SK-N-SH (cell line): ENCODE results near the gene BABAM2. TPM values are rescaled to one million over a fixed set of nuclear protein-coding genes. Genes with fewer than 3 reads are reported as not detected.
A peak's percentile ranks its signal among the peaks of the same experiment; 100 is the strongest.

Source experiments
- CTCF ChIA-PET: fragments of 300-600, 350-600 bp; formaldehyde crosslinking; extraction: SDS; loops from one replicate; lab custom pipeline; 2021; lab: Yijun Ruan, JAX
- POLR2A ChIA-PET: fragments of 350-600 bp; sonication (Branson Sonifier 250); formaldehyde crosslinking; extraction: SDS; loops from one replicate; lab custom pipeline; 2020; ENCODE audit warnings: antibody characterized with exemption, inconsistent platforms; lab: Yijun Ruan, JAX
- DNase-seq: peaks from one replicate; pipeline ENCODE4 v3.0.0; 2012
- H2AFZ ChIP-seq: fragments of 200-600 bp; sonication (generic); 2 replicates; pipeline ENCODE4 v1.8.1; 2016; ENCODE audit warnings: antibody characterized with exemption, mild to moderate bottlenecking, low read depth
- H3F3A ChIP-seq: fragments of 200-600 bp; sonication (generic); replicated peaks from 2 replicates; pipeline ENCODE3; 2016; ENCODE audit warnings: antibody characterized with exemption, mild to moderate bottlenecking; ENCODE audit not compliant: insufficient read depth
- H3K27ac ChIP-seq, 2 experiments: fragments of 200-500 bp in 1 of 2; fragments of 200-600 bp in 1 of 2; sonication (Bioruptor generic) in 1 of 2; sonication (generic), shearing (Covaris generic) in 1 of 2; 2 replicates each; pipeline versions ENCODE4 v1.5.1 to v1.6.1; 2014 to 2016; ENCODE audit warnings: low read depth in 2 of 2, inconsistent platforms in 1 of 2, low read length in 1 of 2, mild to moderate bottlenecking in 1 of 2, mixed read lengths in 1 of 2
- H3K27me3 ChIP-seq: fragments of 200-600 bp; sonication (generic), shearing (Covaris generic); 2 replicates; pipeline ENCODE4 v1.6.1; 2016; ENCODE audit warnings: mixed run types; ENCODE audit not compliant: insufficient read depth
- H3K36me3 ChIP-seq, 2 experiments: fragments of 200-500 bp in 1 of 2; fragments of 200-600 bp in 1 of 2; sonication (Bioruptor generic) in 1 of 2; sonication (generic) in 1 of 2; replicated peaks in 1 of 2; 2 replicates each; pipeline versions ENCODE3 to v1.5.1; 2014 to 2016; ENCODE audit warnings: low read length in 1 of 2, mild to moderate bottlenecking in 1 of 2; ENCODE audit not compliant: insufficient read depth in 2 of 2, control insufficient read depth in 1 of 2
- H3K4me1 ChIP-seq, 2 experiments: fragments of 200-500 bp in 1 of 2; fragments of 200-600 bp in 1 of 2; sonication (Bioruptor generic) in 1 of 2; sonication (generic), shearing (Covaris generic) in 1 of 2; 2 replicates each; pipeline versions ENCODE4 v1.5.1 to v1.6.1; 2014 to 2016; ENCODE audit warnings: low read depth in 1 of 2, low read length in 1 of 2, mixed run types in 1 of 2; ENCODE audit not compliant: insufficient read depth in 2 of 2, control insufficient read depth in 1 of 2
- H3K4me2 ChIP-seq: fragments of 200-600 bp; sonication (generic), shearing (Covaris generic); 2 replicates; pipeline ENCODE4 v1.6.1; 2017; ENCODE audit warnings: mixed run types
- H3K4me3 ChIP-seq, 2 experiments: fragments of 200-500 bp in 1 of 2; fragments of 200-600 bp in 1 of 2; sonication (Bioruptor generic) in 1 of 2; sonication (generic), shearing (Covaris generic) in 1 of 2; 2 replicates each; pipeline versions ENCODE4 v1.5.1 to v1.8.1; 2014 to 2016; ENCODE audit warnings: low read depth in 2 of 2, inconsistent platforms in 1 of 2, low read length in 1 of 2, mild to moderate bottlenecking in 1 of 2, mixed read lengths in 1 of 2, moderate library complexity in 1 of 2
- H3K79me2 ChIP-seq: fragments of 200-600 bp; sonication (generic); 2 replicates; pipeline ENCODE4 v1.8.1; 2017; ENCODE audit warnings: mild to moderate bottlenecking; ENCODE audit not compliant: insufficient read depth
- H3K9ac ChIP-seq: fragments of 200-600 bp; sonication (generic); 2 replicates; pipeline ENCODE4 v1.6.1; 2017; ENCODE audit warnings: mixed run types
- H3K9me2 ChIP-seq: fragments of 200-600 bp; sonication (generic); 2 replicates; pipeline ENCODE4 v1.6.1; 2017; ENCODE audit warnings: mixed run types
- H3K9me3 ChIP-seq: fragments of 200-600 bp; sonication (generic); 2 replicates; pipeline ENCODE4 v1.6.1; 2017; ENCODE audit warnings: mixed run types, mild to moderate bottlenecking, moderate library complexity
- H4K20me1 ChIP-seq: fragments of 200-600 bp; sonication (generic); 2 replicates; pipeline ENCODE4 v1.6.1; 2017; ENCODE audit warnings: mild to moderate bottlenecking, mixed run types; ENCODE audit not compliant: insufficient read depth
- CHD2 ChIP-seq: fragments of 150-350 bp; IDR thresholded peaks from 2 replicates; pipeline ENCODE4 v1.6.1; 2018; ENCODE audit warnings: low read length; ENCODE audit not compliant: partially characterized antibody
- EP300 ChIP-seq, 2 experiments: IDR thresholded peaks; 2 replicates each; pipeline versions ENCODE4 v1.4.0 to v1.6.1; 2012; ENCODE audit warnings: borderline replicate concordance in 1 of 2, low read depth in 1 of 2, low read length in 1 of 2
- EZH2phosphoT487 ChIP-seq: fragments of 200-600 bp; sonication (generic); IDR thresholded peaks from 2 replicates; pipeline ENCODE4 v1.6.1; 2017; ENCODE audit warnings: low read depth, mixed run types, mild to moderate bottlenecking, antibody characterized with exemption, moderate library complexity, borderline replicate concordance
- FOXJ3 ChIP-seq: sonication (generic); formaldehyde crosslinking; IDR thresholded peaks from 2 replicates; pipeline ENCODE4 v1.5.1; 2020; ENCODE audit warnings: mild to moderate bottlenecking, missing genetic modification reagents
- FOXM1 ChIP-seq: IDR thresholded peaks from 2 replicates; pipeline ENCODE4 v1.4.0; 2012; ENCODE audit warnings: low read depth, mild to moderate bottlenecking
- GABPA ChIP-seq: IDR thresholded peaks from 2 replicates; pipeline ENCODE4 v1.4.0; 2012; ENCODE audit warnings: low read depth, mild to moderate bottlenecking
- GATA2 ChIP-seq: sonication (generic); formaldehyde crosslinking; IDR thresholded peaks from 2 replicates; pipeline ENCODE4 v1.5.0; 2020; ENCODE audit warnings: mild to moderate bottlenecking, missing genetic modification reagents
- MEF2A ChIP-seq: IDR thresholded peaks from 2 replicates; pipeline ENCODE4 v1.4.0; 2012; ENCODE audit warnings: low read depth, borderline replicate concordance
- MXI1 ChIP-seq: IDR thresholded peaks from 2 replicates; pipeline ENCODE4 v1.6.1; 2012; ENCODE audit warnings: mild to moderate bottlenecking, low read depth, low read length, improper control_type of control experiment
- NFIC ChIP-seq: IDR thresholded peaks from 2 replicates; pipeline ENCODE4 v1.4.0; 2012; ENCODE audit warnings: borderline replicate concordance
- NRF1 ChIP-seq: IDR thresholded peaks from 2 replicates; pipeline ENCODE4 v1.6.1; 2012; ENCODE audit warnings: low read depth, mild to moderate bottlenecking, low read length
- POLR2AphosphoS5 ChIP-seq: IDR thresholded peaks from 2 replicates; pipeline ENCODE4 v1.6.1; 2012; ENCODE audit warnings: low read depth, low read length
- RCOR1 ChIP-seq: fragments of 150-350 bp; IDR thresholded peaks from 2 replicates; pipeline ENCODE4 v1.6.1; 2017; ENCODE audit warnings: antibody characterized with exemption, low read length
- RFX5 ChIP-seq: IDR thresholded peaks from 2 replicates; pipeline ENCODE4 v1.6.1; 2012; ENCODE audit warnings: mild to moderate bottlenecking, improper control_type of control experiment, low read length
- RXRA ChIP-seq: IDR thresholded peaks from 2 replicates; pipeline ENCODE4 v1.4.0; 2012; ENCODE audit warnings: low read depth, mild to moderate bottlenecking, borderline replicate concordance
- SIN3A ChIP-seq: IDR thresholded peaks from 2 replicates; pipeline ENCODE4 v1.6.1; 2012; ENCODE audit warnings: low read depth, mild to moderate bottlenecking, low read length, moderate library complexity, borderline replicate concordance
- TAF1 ChIP-seq: IDR thresholded peaks from 2 replicates; pipeline ENCODE4 v1.6.1; 2012; ENCODE audit warnings: low read depth, mild to moderate bottlenecking, low read length, moderate library complexity, borderline replicate concordance
- TCF12 ChIP-seq: IDR thresholded peaks from 2 replicates; pipeline ENCODE4 v1.4.0; 2012
- TEAD4 ChIP-seq: IDR thresholded peaks from 2 replicates; pipeline ENCODE4 v1.4.0; 2012; ENCODE audit warnings: mild to moderate bottlenecking, borderline replicate concordance; ENCODE audit not compliant: insufficient read depth
- YY1 ChIP-seq: IDR thresholded peaks from 2 replicates; pipeline ENCODE4 v1.4.0; 2012; ENCODE audit warnings: low read depth, mild to moderate bottlenecking
- polyA plus RNA-seq, 3 experiments: library from polyadenylated mRNA; depleted of rRNA; stranded (reverse); fragments of >200 nt; gene quantifications; 2 replicates each; pipeline ENCODE4 v1.2.3, GENCODE V29; 2012
- TF ChIP-seq, protein P1 (sequence below): IDR thresholded peaks from 2 replicates; pipeline ENCODE4 v1.6.1; 2012; ENCODE audit warnings: mild to moderate bottlenecking, low read depth, low read length, moderate library complexity
- TF ChIP-seq, protein P2 (sequence below): fragments of 150-350 bp; IDR thresholded peaks from 2 replicates; pipeline ENCODE4 v1.6.1; 2017; ENCODE audit warnings: antibody characterized with exemption, low read length, low read depth, borderline replicate concordance
- TF ChIP-seq, protein P3 (sequence below): IDR thresholded peaks from 2 replicates; pipeline ENCODE4 v1.4.0; 2012; ENCODE audit warnings: low read depth
- TF ChIP-seq, protein P4 (sequence below): fragments of 200-600 bp; sonication (generic); IDR thresholded peaks from 2 replicates; pipeline ENCODE4 v1.6.1; 2017; ENCODE audit warnings: antibody characterized with exemption, mild to moderate bottlenecking, moderate library complexity
- TF ChIP-seq, protein P5 (sequence below): IDR thresholded peaks from 2 replicates; pipeline ENCODE4 v1.4.0; 2012; ENCODE audit warnings: low read depth, borderline replicate concordance
- TF ChIP-seq, protein P6 (sequence below): IDR thresholded peaks from 2 replicates; pipeline ENCODE4; 2012

The BABAM2 gene
- polyA plus RNA-seq, 1 of the 3 experiments (the other 2 are of a cell fraction): 34.0 TPM

DNA sequence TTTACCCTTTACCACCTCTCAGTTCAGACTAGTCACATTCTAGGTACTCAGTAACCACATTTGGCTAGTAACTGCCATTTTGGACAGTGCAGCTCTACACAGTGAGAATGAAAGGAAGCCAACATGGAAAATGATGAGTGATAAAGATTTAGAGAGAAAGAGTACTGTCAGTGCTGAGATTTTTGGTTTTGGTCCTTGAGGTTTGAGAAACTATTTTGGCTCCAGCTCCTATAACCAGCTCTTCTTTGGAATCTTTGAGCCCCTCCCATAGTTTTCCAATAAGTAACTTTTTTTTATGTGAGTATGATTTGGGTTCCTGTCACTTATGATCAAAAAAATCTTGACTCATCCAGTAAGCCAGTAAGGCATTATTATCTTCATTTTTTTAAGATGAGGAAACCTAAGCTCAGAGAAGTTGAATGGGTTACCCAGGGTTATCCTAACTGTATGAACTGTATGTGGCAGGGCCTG is 173.0 kb downstream of the BABAM2 start:
- ChIA-PET POLR2A (no interaction called here), CTCF (interaction anchor here (1.4 kb wide), 1 partner anchor 15 kb away, joined by 3 read pairs; no protein-coding TSS in a partner anchor)
- no peak overlapping the region for H3K9ac ChIP-seq
- peak overlapping the region; percentile 18; the same call in 1 of the 2 replicates for H3K4me2 ChIP-seq
- H3K36me3 ChIP-seq: no peaks in the 10 kb centered on the region
- H3K4me1 ChIP-seq: peaks cover 0 to 10% of the 10 kb centered on the region in 2 experiments; a peak in 1 of 4 replicates
- H3K79me2 ChIP-seq: no peaks in the 10 kb centered on the region
- no peak for DNase-seq
- H3K4me3 ChIP-seq: no peak overlapping the region
- no peak overlapping the region for H2AFZ ChIP-seq
- H3F3A ChIP-seq: peaks cover 7% of the 10 kb centered on the region
- no peaks in the 10 kb centered on the region for H4K20me1 ChIP-seq
- H3K27me3 ChIP-seq: no peaks in the 10 kb centered on the region
- H3K27ac ChIP-seq: peak overlapping the region in 1 of 2 experiments; percentile 38; a peak in 2 of 4 replicates
- no peaks in the 10 kb centered on the region for H3K9me2 ChIP-seq
- no peaks in the 10 kb centered on the region for H3K9me3 ChIP-seq
- TF ChIP-seq, protein P1, sequence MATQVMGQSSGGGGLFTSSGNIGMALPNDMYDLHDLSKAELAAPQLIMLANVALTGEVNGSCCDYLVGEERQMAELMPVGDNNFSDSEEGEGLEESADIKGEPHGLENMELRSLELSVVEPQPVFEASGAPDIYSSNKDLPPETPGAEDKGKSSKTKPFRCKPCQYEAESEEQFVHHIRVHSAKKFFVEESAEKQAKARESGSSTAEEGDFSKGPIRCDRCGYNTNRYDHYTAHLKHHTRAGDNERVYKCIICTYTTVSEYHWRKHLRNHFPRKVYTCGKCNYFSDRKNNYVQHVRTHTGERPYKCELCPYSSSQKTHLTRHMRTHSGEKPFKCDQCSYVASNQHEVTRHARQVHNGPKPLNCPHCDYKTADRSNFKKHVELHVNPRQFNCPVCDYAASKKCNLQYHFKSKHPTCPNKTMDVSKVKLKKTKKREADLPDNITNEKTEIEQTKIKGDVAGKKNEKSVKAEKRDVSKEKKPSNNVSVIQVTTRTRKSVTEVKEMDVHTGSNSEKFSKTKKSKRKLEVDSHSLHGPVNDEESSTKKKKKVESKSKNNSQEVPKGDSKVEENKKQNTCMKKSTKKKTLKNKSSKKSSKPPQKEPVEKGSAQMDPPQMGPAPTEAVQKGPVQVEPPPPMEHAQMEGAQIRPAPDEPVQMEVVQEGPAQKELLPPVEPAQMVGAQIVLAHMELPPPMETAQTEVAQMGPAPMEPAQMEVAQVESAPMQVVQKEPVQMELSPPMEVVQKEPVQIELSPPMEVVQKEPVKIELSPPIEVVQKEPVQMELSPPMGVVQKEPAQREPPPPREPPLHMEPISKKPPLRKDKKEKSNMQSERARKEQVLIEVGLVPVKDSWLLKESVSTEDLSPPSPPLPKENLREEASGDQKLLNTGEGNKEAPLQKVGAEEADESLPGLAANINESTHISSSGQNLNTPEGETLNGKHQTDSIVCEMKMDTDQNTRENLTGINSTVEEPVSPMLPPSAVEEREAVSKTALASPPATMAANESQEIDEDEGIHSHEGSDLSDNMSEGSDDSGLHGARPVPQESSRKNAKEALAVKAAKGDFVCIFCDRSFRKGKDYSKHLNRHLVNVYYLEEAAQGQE: no peak
- TF ChIP-seq MXI1: no peak
- no peak for TF ChIP-seq NRF1
- TF ChIP-seq, protein P2, sequence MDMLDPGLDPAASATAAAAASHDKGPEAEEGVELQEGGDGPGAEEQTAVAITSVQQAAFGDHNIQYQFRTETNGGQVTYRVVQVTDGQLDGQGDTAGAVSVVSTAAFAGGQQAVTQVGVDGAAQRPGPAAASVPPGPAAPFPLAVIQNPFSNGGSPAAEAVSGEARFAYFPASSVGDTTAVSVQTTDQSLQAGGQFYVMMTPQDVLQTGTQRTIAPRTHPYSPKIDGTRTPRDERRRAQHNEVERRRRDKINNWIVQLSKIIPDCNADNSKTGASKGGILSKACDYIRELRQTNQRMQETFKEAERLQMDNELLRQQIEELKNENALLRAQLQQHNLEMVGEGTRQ: no peak
- TF ChIP-seq TEAD4: 0 out of 2 replicates have a peak, but pooled peaks have one; percentile 25
- no peak for TF ChIP-seq RCOR1
- TF ChIP-seq, protein P3, sequence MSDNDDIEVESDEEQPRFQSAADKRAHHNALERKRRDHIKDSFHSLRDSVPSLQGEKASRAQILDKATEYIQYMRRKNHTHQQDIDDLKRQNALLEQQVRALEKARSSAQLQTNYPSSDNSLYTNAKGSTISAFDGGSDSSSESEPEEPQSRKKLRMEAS: no peak
- TF ChIP-seq MEF2A: no peak
- peak; percentile 50; the same call in 1 of the 2 replicates for TF ChIP-seq NFIC
- TF ChIP-seq FOXM1: no peak
- peak; percentile 45; the same call in 1 of the 2 replicates for TF ChIP-seq TCF12
- TF ChIP-seq POLR2AphosphoS5: no peak
- TF ChIP-seq CHD2: no peak
- peak in 1 of 2 experiments; percentile 39; a peak in 1 of 4 replicates for TF ChIP-seq EP300 (IDR thresholded peaks at IDR 0.05; ENCODE audit: borderline replicate concordance in 1 of 2, low read depth in 1 of 2, low read length in 1 of 2)
- TF ChIP-seq GABPA: no peak
- TF ChIP-seq EZH2phosphoT487: no peak
- peak; percentile 61; the same call in 1 of the 2 replicates for TF ChIP-seq YY1
- TF ChIP-seq, protein P4, sequence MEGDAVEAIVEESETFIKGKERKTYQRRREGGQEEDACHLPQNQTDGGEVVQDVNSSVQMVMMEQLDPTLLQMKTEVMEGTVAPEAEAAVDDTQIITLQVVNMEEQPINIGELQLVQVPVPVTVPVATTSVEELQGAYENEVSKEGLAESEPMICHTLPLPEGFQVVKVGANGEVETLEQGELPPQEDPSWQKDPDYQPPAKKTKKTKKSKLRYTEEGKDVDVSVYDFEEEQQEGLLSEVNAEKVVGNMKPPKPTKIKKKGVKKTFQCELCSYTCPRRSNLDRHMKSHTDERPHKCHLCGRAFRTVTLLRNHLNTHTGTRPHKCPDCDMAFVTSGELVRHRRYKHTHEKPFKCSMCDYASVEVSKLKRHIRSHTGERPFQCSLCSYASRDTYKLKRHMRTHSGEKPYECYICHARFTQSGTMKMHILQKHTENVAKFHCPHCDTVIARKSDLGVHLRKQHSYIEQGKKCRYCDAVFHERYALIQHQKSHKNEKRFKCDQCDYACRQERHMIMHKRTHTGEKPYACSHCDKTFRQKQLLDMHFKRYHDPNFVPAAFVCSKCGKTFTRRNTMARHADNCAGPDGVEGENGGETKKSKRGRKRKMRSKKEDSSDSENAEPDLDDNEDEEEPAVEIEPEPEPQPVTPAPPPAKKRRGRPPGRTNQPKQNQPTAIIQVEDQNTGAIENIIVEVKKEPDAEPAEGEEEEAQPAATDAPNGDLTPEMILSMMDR: no peak
- TF ChIP-seq FOXJ3 (CRISPR knock-in tag): no peak
- no peak for TF ChIP-seq GATA2 (CRISPR knock-in tag)
- TF ChIP-seq SIN3A: no peak
- TF ChIP-seq, protein P5, sequence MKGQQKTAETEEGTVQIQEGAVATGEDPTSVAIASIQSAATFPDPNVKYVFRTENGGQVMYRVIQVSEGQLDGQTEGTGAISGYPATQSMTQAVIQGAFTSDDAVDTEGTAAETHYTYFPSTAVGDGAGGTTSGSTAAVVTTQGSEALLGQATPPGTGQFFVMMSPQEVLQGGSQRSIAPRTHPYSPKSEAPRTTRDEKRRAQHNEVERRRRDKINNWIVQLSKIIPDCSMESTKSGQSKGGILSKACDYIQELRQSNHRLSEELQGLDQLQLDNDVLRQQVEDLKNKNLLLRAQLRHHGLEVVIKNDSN: no peak
- TF ChIP-seq TAF1: no peak
- TF ChIP-seq RXRA: peak; percentile 44; the same call in 1 of the 2 replicates
- TF ChIP-seq, protein P6, sequence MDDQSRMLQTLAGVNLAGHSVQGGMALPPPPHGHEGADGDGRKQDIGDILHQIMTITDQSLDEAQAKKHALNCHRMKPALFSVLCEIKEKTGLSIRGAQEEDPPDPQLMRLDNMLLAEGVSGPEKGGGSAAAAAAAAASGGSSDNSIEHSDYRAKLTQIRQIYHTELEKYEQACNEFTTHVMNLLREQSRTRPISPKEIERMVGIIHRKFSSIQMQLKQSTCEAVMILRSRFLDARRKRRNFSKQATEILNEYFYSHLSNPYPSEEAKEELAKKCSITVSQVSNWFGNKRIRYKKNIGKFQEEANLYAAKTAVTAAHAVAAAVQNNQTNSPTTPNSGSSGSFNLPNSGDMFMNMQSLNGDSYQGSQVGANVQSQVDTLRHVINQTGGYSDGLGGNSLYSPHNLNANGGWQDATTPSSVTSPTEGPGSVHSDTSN: peak; percentile 82
- TF ChIP-seq RFX5: no peak
